B cell (primary cell): ENCODE results near the gene TMPRSS5.

ENCODE experiments used
- CTCF ChIP-seq: fragments of 200-600 bp; IDR thresholded peaks from one replicate; pipeline ENCODE4 v1.8.0; 2022; ENCODE audit warnings: antibody characterized with exemption, mild to moderate bottlenecking
- EZH2 ChIP-seq: IDR thresholded peaks from 2 replicates; pipeline ENCODE4 v1.6.1; 2012; ENCODE audit warnings: borderline replicate concordance, low read depth, mild to moderate bottlenecking, moderate library complexity, low read length; ENCODE audit not compliant: insufficient read depth, poor library complexity, severe bottlenecking

GRCh38 chr11:113694390-113694789 is 11.7 kb downstream of the TMPRSS5 start:
- TF ChIP-seq CTCF (no peak), EZH2 (no peak)
